ENCODE measurements around the gene MLIP.

- TF ChIP-seq POLR2A (IDR thresholded peaks at IDR 0.05) (no peak), CTCF (IDR thresholded peaks at IDR 0.05) (no peak)
Measured at GRCh38 chr6:54125493-54125892, 14.2 kb downstream of the MLIP start.
